GM12878 (cell line): ENCODE measurements around the gene MPP2. TPM values are rescaled to one million over a fixed set of nuclear protein-coding genes. Genes with fewer than 3 reads are reported as not detected.

Source experiments
- ATAC-seq: fragments of 200-7000 bp; cut with Tn5 transposase; 3 replicates; pipeline ENCODE4 v1.9.1; 2020; ENCODE audit warnings: mild to moderate bottlenecking, moderate library complexity
- BruUV-seq: library from RNA; stranded (reverse); fragments of 400-500 nt; replicated peaks from 2 replicates; lab custom pipeline; 2021; lab: Mats Ljungman, UMichigan
- CTCF ChIA-PET: fragments of 300-600 bp; sonication (Branson Sonifier 250); formaldehyde crosslinking; extraction: SDS; loops from one replicate; lab custom pipeline; 2021; ENCODE audit warnings: inconsistent platforms; lab: Yijun Ruan, JAX
- POLR2A ChIA-PET: fragments of 350-600 bp; formaldehyde crosslinking; extraction: SDS; loops from one replicate; lab custom pipeline; 2021; ENCODE audit warnings: inconsistent platforms; lab: Charles Lee
- RAD21 ChIA-PET: fragments of 300-600 bp; sonication (Branson Sonifier 250); formaldehyde crosslinking; loops from one replicate; lab custom pipeline; 2023; ENCODE audit warnings: antibody characterized with exemption; ENCODE audit not compliant: unreplicated experiment; lab: Charles Lee
- SMC1A ChIA-PET: fragments of 300-600 bp; sonication (Branson Sonifier 250); formaldehyde crosslinking; loops from one replicate; lab custom pipeline; 2023; ENCODE audit not compliant: unreplicated experiment, uncharacterized antibody; lab: Charles Lee
- DNase-seq: peaks from one replicate; pipeline ENCODE4 v3.0.0-alpha.2; 2011; ENCODE audit warnings: low read depth, low spot score
- FAIRE-seq: peaks from 3 replicates; lab custom pipeline; 2011; peaks lifted over from hg19 to GRCh38; lab: Jason Lieb, UNC
- H2AFZ ChIP-seq: 2 replicates; pipeline ENCODE4 v1.6.0; 2011; ENCODE audit warnings: low read depth, low read length, control low read depth; ENCODE audit not compliant: control insufficient read depth
- H3K27ac ChIP-seq: 2 replicates; pipeline ENCODE4 v1.5.1; 2011; ENCODE audit warnings: control low read depth; ENCODE audit not compliant: control insufficient read depth, insufficient read depth
- H3K27me3 ChIP-seq, 2 experiments: replicated peaks in 1 of 2; 2 replicates each; pipeline versions ENCODE4 v1.6.0 to v1.6.1; 2011; ENCODE audit warnings: low read length in 1 of 2; ENCODE audit not compliant: control insufficient read depth in 2 of 2, insufficient read depth in 2 of 2
- H3K36me3 ChIP-seq, 2 experiments: 2 replicates each; pipeline ENCODE4 v1.5.1; 2011; ENCODE audit warnings: low read length in 1 of 2; ENCODE audit not compliant: control insufficient read depth in 2 of 2, insufficient read depth in 2 of 2
- H3K4me1 ChIP-seq: 2 replicates; pipeline ENCODE4 v1.6.1; 2011; ENCODE audit warnings: mild to moderate bottlenecking, low read length, moderate library complexity, mixed read lengths; ENCODE audit not compliant: control insufficient read depth, insufficient read depth
- H3K4me2 ChIP-seq: 2 replicates; pipeline ENCODE4 v1.6.0; 2011; ENCODE audit warnings: control low read depth; ENCODE audit not compliant: control insufficient read depth, insufficient read depth
- H3K4me3 ChIP-seq: fragments of 200-600 bp; sonication (generic); 2 replicates; pipeline ENCODE4 v1.5.1; 2016
- H3K79me2 ChIP-seq: 2 replicates; pipeline ENCODE4 v1.6.0; 2011; ENCODE audit warnings: low read length; ENCODE audit not compliant: control insufficient read depth, insufficient read depth
- H3K9ac ChIP-seq: 2 replicates; pipeline ENCODE4 v1.8.0; 2011; ENCODE audit warnings: low read length, control low read depth, mixed read lengths; ENCODE audit not compliant: control insufficient read depth, insufficient read depth
- H3K9me3 ChIP-seq: replicated peaks from 3 replicates; pipeline ENCODE4 v1.5.1; 2011; ENCODE audit warnings: mild to moderate bottlenecking, low read length; ENCODE audit not compliant: control insufficient read depth, insufficient read depth
- H4K20me1 ChIP-seq: 2 replicates; pipeline ENCODE4 v1.6.0; 2011; ENCODE audit not compliant: control insufficient read depth, insufficient read depth
- BCL11A ChIP-seq: IDR thresholded peaks from 2 replicates; pipeline ENCODE4 v1.6.1; 2011; ENCODE audit warnings: low read depth, low read length
- BRCA1 ChIP-seq: IDR thresholded peaks from 2 replicates; pipeline ENCODE4 v1.6.1; 2011; ENCODE audit warnings: low read depth, low read length, improper control_type of control experiment
- HDGF ChIP-seq: fragments of 450-650 bp; IDR thresholded peaks from 2 replicates; pipeline ENCODE4 v1.6.1; 2016; ENCODE audit warnings: antibody characterized with exemption
- LARP7 ChIP-seq: fragments of 450-650 bp; IDR thresholded peaks from 2 replicates; pipeline ENCODE4 v1.6.1; 2017; ENCODE audit warnings: mild to moderate bottlenecking
- NRF1 ChIP-seq: conservative IDR thresholded peaks from 2 replicates; pipeline ENCODE4 v1.6.1; 2011; ENCODE audit warnings: mild to moderate bottlenecking, low read depth, low read length, improper control_type of control experiment
- PAX8 ChIP-seq: fragments of 450-650 bp; IDR thresholded peaks from 2 replicates; pipeline ENCODE4 v1.6.1; 2017; ENCODE audit warnings: mild to moderate bottlenecking, moderate library complexity
- RCOR1 ChIP-seq: conservative IDR thresholded peaks from 2 replicates; pipeline ENCODE4 v1.6.1; 2012; ENCODE audit warnings: low read depth, low read length, improper control_type of control experiment
- SMAD1 ChIP-seq: fragments of 450-650 bp; IDR thresholded peaks from 2 replicates; pipeline ENCODE4 v1.6.1; 2018; ENCODE audit warnings: mild to moderate bottlenecking, low read depth; ENCODE audit not compliant: partially characterized antibody
- SMC3 ChIP-seq: IDR thresholded peaks from 2 replicates; pipeline ENCODE4 v1.6.1; 2011; ENCODE audit warnings: low read length, improper control_type of control experiment, borderline replicate concordance
- ZNF24 ChIP-seq: fragments of 450-650 bp; IDR thresholded peaks from 2 replicates; pipeline ENCODE4 v1.6.1; 2017; ENCODE audit warnings: antibody characterized with exemption, mild to moderate bottlenecking
- ZNF384 ChIP-seq: IDR thresholded peaks from 2 replicates; pipeline ENCODE4 v1.6.1; 2012; ENCODE audit warnings: low read depth, mild to moderate bottlenecking, low read length, improper control_type of control experiment, borderline replicate concordance
- WGBS: methylation state at CpG from one replicate; pipeline ENCODE4 v1.1.6; 2016; ENCODE audit warnings: low lambda C conversion rate; ENCODE audit not compliant: insufficient replicate concordance, insufficient coverage; ENCODE audit errors: missing lambda C conversion rate; 5-methylcytosine and 5-hydroxymethylcytosine counted together
- in situ Hi-C: fragments of 300-500 bp; cut with MboI; formaldehyde crosslinking; loops from 9 replicates; pipeline ENCODE4 v1.14.3; 2018; ENCODE audit warnings: mixed read lengths
- intact Hi-C: fragments of 100-400 bp; cut with micrococcal nuclease; formaldehyde crosslinking; loops from one replicate; pipeline ENCODE4 v1.14.2; 2022; ENCODE audit not compliant: unreplicated experiment
- polyA plus RNA-seq, 11 experiments: library from polyadenylated mRNA; depleted of rRNA in 4 of 11; unstranded in 6 of 11; stranded (reverse) in 5 of 11; fragments of >200 nt; fragmentation: Nextera tagmentation in 4 of 11; fragmentation: Illumina TruSeq in 1 of 11; extraction: Ambion mirVana in 4 of 11; extraction: Trizol in 1 of 11; gene quantifications; 1 replicate in 1 of 11; 2 replicates in 10 of 11; pipeline versions ENCODE4 v1.2.1 to v1.2.3, GENCODE V29; 2011 to 2016; ENCODE audit warnings: inconsistent platforms in 2 of 11, missing spikeins in 2 of 11, low read depth in 1 of 11
- total RNA-seq, 4 experiments: library from RNA; depleted of rRNA in 3 of 4; stranded (reverse); fragments of >200 nt in 3 of 4; fragmentation: Illumina TruSeq in 1 of 4; extraction: Trizol in 1 of 4; gene quantifications; 2 replicates each; pipeline versions ENCODE4 v1.2.1 to v1.2.3, GENCODE V29; 2013 to 2021
- TF ChIP-seq, protein P1 (sequence below), 3 experiments: IDR thresholded peaks in 2 of 3; conservative IDR thresholded peaks in 1 of 3; 2 replicates each; pipeline ENCODE4 v1.5.1; 2011; ENCODE audit warnings: low read depth in 3 of 3, low read length in 3 of 3, mild to moderate bottlenecking in 3 of 3, control low read depth in 2 of 3, moderate library complexity in 2 of 3, inconsistent platforms in 1 of 3, mixed read lengths in 1 of 3; ENCODE audit not compliant: control insufficient read depth in 2 of 3, insufficient read depth in 1 of 3; ENCODE audit errors: extremely low read depth in 1 of 3
- TF ChIP-seq, protein P2 (sequence below): fragments of 450-650 bp; formaldehyde crosslinking; IDR thresholded peaks from 2 replicates; pipeline ENCODE4 v1.4.0; 2020; ENCODE audit warnings: mild to moderate bottlenecking, moderate library complexity

The MPP2 gene
- total and polyA plus RNA-seq, 10 of the 15 experiments (the other 5 are each of a cell fraction or from before 2014, with no cell fraction given) = 0.02 to 0.23 (median 0.15) TPM; not detected in 2

GRCh38 chr17:43840814-43841213 lies 66.5 kb downstream of the MPP2 start:
- FAIRE-seq (peak; percentile 27), DNase-seq (no peak), ATAC-seq (peak; percentile 51)
- ChIA-PET CTCF (interaction anchor here (0.6 to 1.6 kb wide), 8 partner anchors 9 to 219 kb away, joined by 3 to 5 read pairs (median 4); no protein-coding TSS in a partner anchor), SMC1A (interaction anchor here (0.7 to 1.6 kb wide), 2 partner anchors 13 to 14 kb away, joined by 3 read pairs; no protein-coding TSS in a partner anchor), POLR2A (interaction anchor here (0.6 kb wide), 2 partner anchors 377 to 1498 kb away, joined by 3 read pairs; no protein-coding TSS in a partner anchor), RAD21 (no interaction called here)
- Histone ChIP-seq H3K4me2 (no peak overlapping the region), H3K4me1 (no peaks in the 10 kb centered on the region), H3K27me3 (no peaks in the 10 kb centered on the region; a peak in 1 of 4 replicates), H3K9me3 (no peaks in the 10 kb centered on the region), H3K9ac (no peak overlapping the region), H4K20me1 (no peaks in the 10 kb centered on the region), H2AFZ (no peak overlapping the region), H3K27ac (no peak overlapping the region), H3K4me3 (no peak overlapping the region), H3K36me3 (no peaks in the 10 kb centered on the region), H3K79me2 (no peaks in the 10 kb centered on the region)
- 20% methylated on average over 4 of the region's 4 CpGs for WGBS
- peak; percentile 81 for TF ChIP-seq ZNF384
- TF ChIP-seq, protein P1, sequence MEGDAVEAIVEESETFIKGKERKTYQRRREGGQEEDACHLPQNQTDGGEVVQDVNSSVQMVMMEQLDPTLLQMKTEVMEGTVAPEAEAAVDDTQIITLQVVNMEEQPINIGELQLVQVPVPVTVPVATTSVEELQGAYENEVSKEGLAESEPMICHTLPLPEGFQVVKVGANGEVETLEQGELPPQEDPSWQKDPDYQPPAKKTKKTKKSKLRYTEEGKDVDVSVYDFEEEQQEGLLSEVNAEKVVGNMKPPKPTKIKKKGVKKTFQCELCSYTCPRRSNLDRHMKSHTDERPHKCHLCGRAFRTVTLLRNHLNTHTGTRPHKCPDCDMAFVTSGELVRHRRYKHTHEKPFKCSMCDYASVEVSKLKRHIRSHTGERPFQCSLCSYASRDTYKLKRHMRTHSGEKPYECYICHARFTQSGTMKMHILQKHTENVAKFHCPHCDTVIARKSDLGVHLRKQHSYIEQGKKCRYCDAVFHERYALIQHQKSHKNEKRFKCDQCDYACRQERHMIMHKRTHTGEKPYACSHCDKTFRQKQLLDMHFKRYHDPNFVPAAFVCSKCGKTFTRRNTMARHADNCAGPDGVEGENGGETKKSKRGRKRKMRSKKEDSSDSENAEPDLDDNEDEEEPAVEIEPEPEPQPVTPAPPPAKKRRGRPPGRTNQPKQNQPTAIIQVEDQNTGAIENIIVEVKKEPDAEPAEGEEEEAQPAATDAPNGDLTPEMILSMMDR (IDR thresholded peaks at IDR 0.05 in 2 of 3, conservative IDR thresholded peaks at IDR 0.05 in 1 of 3; ENCODE audit: control insufficient read depth in 2 of 3, extremely low read depth in 1 of 3, insufficient read depth in 1 of 3, low read depth in 3 of 3, low read length in 3 of 3) = peak in 2 of 3 experiments; percentile 7 to 11; a peak in 1 of 6 replicates
- no peak for TF ChIP-seq SMAD1
- intact Hi-C loops = no loop called here
- BruUV-seq = no TSS peak
- in situ Hi-C loops = no loop called here

- no peaks in the 10 kb centered on the region for H3K4me1 ChIP-seq
- ATAC-seq (no peak), DNase-seq (no peak), FAIRE-seq (no peak)
- intact Hi-C loops = no loop called here
- no peaks in the 10 kb centered on the region for H3K36me3 ChIP-seq
- no peak overlapping the region for H3K4me2 ChIP-seq
- no peak overlapping the region for H2AFZ ChIP-seq
- no peak overlapping the region for H3K9ac ChIP-seq
- H3K9me3 ChIP-seq = no peaks in the 10 kb centered on the region
- SMC1A ChIA-PET = no interaction called here
- H4K20me1 ChIP-seq = no peaks in the 10 kb centered on the region
- no peak overlapping the region for H3K27ac ChIP-seq
- H3K27me3 ChIP-seq = no peaks in the 10 kb centered on the region; a peak in 1 of 4 replicates
- in situ Hi-C loops = no loop called here
- RAD21 ChIA-PET = no interaction called here
- no TSS peak for BruUV-seq
- no peak overlapping the region for H3K4me3 ChIP-seq
- 39% methylated on average over 7 of the region's 7 CpGs for WGBS
- H3K79me2 ChIP-seq = no peaks in the 10 kb centered on the region
- POLR2A ChIA-PET = no interaction called here
- CTCF ChIA-PET = interaction anchor here (1.4 to 1.6 kb wide), 2 partner anchors 10 to 72 kb away, joined by 4 to 5 read pairs; no protein-coding TSS in a partner anchor
- TF ChIP-seq NRF1 (no peak), LARP7 (no peak), SMC3 (no peak), HDGF (no peak), PAX8 (no peak), RCOR1 (no peak), BCL11A (no peak), ZNF24 (no peak), BRCA1 (no peak)
- TF ChIP-seq, protein P2, sequence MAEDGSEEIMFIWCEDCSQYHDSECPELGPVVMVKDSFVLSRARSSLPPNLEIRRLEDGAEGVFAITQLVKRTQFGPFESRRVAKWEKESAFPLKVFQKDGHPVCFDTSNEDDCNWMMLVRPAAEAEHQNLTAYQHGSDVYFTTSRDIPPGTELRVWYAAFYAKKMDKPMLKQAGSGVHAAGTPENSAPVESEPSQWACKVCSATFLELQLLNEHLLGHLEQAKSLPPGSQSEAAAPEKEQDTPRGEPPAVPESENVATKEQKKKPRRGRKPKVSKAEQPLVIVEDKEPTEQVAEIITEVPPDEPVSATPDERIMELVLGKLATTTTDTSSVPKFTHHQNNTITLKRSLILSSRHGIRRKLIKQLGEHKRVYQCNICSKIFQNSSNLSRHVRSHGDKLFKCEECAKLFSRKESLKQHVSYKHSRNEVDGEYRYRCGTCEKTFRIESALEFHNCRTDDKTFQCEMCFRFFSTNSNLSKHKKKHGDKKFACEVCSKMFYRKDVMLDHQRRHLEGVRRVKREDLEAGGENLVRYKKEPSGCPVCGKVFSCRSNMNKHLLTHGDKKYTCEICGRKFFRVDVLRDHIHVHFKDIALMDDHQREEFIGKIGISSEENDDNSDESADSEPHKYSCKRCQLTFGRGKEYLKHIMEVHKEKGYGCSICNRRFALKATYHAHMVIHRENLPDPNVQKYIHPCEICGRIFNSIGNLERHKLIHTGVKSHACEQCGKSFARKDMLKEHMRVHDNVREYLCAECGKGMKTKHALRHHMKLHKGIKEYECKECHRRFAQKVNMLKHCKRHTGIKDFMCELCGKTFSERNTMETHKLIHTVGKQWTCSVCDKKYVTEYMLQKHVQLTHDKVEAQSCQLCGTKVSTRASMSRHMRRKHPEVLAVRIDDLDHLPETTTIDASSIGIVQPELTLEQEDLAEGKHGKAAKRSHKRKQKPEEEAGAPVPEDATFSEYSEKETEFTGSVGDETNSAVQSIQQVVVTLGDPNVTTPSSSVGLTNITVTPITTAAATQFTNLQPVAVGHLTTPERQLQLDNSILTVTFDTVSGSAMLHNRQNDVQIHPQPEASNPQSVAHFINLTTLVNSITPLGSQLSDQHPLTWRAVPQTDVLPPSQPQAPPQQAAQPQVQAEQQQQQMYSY (CRISPR knock-in tag) = no peak
Measured at GRCh38 chr17:43839670-43840108, 67.6 kb downstream of the MPP2 start.
